DMS53 treated with DMSO at 0.1 percent for 48 hours (cell line): Measurements from ENCODE around the gene SLC1A3.

Source experiments
- DNase-seq: peaks from one replicate; lab custom pipeline; 2025; ENCODE audit not compliant: unreplicated experiment; lab: John Stamatoyannopoulos, UW

The SLC1A3 gene

DNA sequence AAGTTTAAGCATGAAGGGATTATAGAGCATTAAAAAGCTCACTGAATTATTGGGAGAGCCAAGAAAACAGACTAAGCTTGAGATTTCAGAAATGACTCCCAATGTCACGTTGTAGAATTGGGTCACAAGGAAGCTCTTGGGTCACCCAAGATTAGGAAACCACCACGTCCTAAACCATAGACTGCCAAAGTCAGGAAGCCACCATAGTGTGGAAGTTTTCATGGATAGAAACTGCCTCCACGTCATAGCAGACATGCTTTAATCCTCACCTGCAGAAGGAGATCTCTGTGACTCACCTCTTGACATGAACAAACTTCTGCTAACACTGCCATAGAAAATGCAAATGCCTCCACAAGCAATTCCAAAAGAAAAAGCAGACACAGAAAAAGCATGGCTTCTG lies 106.3 kb downstream of the SLC1A3 start:
- DNase-seq, result no peak

DNA sequence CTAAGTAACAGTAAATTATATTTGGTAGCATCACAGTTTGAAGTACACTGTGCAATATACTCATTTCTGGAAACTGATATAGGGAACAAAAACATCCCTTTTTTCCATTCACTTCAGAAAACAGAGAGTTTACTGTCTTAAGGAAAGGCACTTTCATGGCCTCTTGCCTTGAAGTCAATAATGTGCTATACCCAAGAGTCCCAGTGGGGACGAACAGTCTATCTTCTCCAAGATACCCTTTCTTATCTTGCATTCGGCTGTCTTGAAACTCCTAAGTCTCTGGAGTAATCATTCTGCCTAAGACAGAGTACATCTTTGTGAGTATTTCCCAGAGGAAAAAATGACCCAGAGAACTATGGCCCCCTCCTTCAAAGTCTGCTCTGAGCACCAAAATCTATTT lies 107.1 kb downstream of the SLC1A3 start:
- DNase-seq, result no peak

DNA sequence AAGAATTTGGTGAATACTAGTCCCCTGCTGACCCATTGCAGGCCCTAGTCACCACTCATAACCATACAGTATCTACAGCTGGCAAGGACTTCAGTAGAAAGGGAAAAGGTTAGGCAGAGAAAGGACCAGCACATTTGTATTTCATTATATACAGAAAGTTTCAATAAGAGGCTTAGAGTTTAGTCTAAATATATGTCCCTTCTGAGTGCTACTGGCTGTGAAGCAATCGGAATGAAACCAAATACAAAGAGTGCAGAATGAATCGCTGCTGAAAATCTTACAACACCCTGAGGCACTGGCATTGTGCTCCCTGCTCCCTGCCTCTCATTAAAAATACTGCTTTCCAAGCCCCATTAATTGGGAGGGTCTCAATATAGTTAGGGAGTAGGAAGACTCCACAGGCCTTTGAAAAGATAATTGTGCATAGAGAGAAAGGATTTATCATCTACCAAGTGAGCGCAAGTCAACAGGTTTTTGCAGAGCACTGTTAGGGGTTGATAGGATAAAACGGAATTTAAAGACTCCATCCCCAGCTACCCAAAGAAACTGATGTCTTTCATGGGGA lies 110.8 kb downstream of the SLC1A3 start:
- DNase-seq, result no peak

DNA sequence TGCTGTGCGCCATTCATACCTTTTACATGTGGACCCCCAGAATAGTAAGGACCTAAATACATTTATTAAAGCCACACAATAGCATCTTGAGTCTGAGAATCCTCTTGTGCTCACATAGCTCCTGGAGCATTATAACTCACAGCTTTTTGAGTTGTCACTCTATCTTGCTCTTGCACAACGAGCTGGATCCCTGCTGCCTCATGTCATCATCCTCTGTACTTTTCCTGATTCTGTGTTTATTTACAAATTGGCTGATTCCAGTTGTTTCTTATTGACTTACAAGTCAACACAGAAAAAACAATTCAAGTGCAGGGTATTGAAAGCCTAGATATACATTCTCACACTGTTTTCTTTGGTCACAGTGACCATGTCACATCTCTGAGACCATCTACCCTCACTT lies 112.9 kb downstream of the SLC1A3 start:
- DNase-seq, result no peak

DNA sequence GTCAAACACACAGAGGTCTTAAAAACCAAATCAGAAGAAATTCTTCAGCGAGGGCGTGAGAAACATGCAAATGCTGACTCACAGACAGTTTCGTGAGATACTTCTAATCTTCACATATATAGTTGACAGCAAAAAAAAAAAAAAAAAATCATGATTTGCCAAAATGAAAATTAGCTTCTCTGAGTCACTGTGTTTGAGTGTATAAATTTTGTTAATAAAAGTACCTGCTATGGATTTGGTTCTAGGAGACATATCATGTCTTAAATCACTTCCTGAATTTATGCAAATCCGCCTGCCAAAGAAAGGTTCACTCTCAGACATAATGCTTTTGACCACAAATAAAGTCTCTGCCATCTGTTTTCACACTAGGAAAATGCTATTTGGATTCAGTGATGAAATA lies 114.3 kb downstream of the SLC1A3 start:
- no peak for DNase-seq

DNA sequence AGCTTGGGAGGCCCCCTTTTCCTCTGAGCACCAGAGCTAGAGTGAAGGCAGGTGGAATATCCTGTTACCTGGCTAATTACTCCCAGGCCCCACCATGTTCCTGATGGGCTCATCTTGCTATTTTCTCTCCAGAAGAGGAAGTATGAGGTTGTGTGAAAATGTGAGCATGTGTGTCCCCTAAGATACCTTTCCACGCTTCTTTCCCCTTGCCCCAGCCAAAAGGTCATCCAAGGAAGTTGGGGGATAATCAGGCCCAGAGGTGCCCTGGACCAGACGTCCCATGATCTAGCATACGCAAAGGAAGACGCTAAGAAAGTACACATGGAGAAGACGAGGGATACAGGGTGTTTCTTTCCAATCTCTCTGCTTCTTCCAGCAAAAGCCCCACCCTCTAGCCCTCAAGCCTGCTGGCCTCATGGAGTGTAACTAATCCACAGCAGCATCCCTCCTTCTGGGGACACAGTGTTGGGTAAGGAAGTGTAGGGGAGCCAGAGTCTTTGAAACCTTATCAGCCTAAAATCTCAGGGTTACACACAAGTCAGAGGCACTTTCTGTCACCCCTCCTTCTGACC lies 115.3 kb downstream of the SLC1A3 start:
- DNase-seq, result no peak

DNA sequence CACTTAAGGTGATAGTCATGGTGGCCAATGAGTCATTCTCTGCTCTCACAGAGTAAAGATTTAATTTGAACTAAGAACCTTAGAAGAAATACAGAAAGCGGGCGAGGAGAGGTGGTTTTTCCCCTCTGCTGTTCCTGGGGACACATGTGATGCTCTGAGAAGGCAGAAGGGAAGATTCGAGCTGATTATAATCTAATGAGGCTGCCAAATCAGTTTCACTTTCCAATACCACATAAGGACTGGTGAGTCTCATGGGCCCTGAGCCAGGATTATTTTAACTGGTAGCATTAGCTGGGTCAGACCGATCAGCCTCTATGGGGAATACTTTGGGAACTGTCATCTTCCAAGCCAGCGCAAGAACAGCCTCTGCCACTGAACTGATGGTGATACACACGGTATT lies 116.5 kb downstream of the SLC1A3 start:
- DNase-seq, result no peak

DNA sequence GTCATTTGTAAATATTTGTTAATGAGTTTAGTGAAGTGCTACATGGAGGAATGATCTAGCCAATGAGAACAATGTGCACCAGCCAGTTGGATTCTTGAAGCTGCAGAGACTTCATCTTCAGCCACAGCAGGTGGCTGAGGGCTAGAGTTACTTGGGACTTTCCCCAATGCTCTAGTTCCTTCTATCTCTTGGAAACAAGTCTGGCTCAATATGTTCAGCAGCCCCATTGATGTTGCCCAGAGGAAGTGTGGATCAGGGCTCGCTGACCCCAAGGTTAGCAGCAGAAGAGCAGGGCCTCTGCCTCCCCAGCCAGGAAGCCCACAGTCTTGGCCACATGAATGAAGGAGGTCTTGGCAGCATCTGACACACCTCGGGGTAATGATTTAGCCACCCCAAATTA lies 117.5 kb downstream of the SLC1A3 start:
- no peak for DNase-seq

DNA sequence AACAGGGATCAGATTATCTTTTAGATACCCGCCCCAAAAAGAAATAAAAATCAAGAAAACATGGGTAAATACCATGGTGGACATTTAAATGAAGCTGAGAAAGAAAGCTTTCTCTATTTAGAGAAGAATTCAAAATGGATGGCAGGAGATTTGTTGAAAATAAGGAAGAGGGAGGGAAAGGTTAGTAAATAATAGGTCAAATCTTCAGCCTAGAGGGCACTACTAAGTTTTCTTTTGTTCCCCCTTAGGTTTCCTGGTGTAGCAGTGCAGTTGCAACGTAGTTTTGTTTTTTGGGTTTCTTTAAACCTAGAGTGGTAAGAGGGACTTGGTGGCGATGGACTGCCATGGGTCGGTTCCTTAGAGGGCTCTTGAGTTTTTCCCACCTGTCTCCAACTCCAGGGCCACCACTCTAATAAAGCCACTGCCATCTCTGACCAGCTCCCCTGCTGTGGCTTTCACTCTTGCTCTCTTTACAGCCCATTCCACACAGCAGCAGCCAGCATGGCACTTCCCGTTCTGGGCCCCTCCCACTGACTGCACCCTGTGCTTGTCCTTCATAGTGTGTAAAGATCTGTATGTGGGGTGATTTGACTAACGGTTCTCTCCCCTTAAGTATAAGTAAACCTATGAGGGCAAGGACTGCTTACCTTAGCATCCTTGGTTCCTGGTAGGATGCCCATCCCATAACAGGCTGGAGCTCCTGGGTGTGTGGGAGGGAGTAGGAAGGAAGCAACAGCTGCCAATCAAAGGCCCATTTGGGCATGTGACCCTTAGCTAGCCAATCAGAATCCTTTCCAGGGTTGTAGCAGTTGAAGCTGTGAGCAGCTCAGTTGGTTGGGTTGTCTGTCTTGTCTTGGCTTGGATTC lies 118.3 kb downstream of the SLC1A3 start:
- no peak for DNase-seq

DNA sequence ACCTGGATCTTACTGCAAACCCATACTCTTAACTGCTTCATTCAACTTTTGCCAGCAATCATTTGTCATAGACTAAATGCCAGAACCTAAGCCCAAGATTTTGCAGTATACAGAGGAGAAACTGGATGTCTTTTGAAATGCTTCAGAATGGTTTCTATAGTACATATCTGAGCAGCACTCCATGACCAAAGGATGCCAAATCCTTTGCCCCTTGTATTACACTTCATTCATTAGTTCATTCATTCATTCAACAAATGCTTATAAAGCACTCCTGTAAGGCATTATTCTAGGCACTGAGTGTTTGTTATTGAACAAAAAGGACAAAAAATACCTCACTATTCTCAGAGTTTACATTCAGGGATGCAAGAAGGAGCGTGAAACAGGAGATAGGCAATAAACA lies 119.9 kb downstream of the SLC1A3 start:
- no peak for DNase-seq

DNA sequence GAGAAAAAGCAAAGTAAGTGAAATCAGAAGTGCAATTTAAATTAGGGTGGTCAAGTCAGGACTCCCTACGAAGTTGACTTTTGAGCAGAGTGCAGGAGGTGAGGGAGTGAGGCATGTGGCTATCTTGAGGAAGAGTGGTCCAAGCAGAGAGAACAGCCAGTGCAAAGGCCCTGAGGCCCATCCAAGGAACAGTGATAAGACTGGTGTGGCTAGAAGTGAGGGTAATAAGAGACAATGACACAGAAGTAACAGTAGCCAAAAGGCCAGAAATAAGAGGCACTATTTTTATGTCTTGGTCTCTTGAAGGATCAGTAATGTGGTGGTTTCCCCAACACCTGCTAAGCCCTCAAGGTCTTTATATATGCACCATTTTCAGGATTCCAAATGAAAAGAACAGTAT lies 120.4 kb downstream of the SLC1A3 start:
- DNase-seq, result no peak

DNA sequence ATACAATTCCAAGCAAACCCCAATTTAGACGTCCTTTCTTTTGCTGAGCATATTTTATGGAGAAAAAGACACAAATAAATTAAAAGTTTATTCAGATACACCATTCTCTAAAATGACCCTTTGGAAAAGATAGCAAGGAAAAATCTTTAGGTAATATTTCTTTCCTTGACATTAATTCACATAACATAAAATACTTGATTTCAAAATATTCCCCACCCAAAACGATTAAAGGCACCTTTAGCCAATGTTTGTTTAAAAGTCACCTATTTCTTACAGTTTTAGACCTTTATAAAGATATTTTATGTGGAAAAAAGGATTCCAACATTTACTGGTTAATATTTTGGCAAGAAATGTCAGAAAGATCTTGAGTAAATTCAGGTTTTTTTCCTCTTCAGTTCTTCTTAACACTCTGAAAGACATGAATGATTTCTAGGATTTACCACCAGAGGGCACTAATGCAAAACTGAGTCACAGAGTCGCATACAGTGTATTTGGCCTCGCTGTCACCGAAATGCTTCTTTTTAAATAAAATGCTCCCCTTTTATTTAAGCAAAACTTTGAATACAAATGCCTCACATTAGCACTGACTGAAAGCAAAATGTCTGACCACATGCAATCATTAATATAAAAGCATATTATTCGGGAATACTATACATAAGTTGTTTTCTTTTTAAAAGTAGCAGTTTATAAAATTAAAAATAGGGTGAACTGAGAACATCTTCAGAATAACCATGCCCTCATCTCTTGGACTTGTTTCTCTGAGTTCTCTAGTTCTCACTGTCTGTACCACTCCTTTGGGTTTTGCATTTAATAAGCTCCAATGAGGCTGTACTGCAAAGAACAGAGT lies 122.5 kb downstream of the SLC1A3 start:
- DNase-seq, result peak; percentile 49

DNA sequence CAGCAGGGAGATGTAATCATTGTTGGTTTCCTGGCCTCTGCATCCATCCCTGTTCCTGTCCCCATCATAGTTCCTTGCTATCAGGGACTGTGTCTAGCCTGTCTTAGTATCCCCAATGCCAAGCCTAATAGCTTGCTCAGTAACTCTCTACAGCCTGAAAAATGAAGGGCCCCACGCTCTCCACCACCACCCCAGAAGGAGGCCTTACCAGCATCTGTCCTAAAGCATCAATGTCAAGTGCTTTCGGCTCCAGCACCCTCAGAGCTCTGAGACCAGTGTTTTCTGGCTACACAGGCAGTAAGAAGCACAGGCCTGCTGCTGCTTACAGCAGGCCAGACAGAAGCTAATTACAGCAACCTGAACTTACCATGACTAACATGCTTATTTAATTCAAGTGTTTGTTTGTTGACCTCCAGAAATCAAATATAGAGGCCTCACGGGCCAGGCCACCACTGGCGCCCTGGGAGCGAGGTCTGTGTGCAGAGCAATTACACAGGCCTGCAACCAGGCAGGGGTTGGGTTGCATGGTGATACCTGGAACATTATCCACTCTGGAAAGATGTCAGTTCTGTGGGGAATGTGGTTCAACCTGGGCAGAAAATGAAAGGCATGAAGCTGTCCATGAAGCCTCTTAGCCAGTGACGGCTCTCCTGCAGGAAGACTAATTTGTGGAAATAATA lies 124.3 kb downstream of the SLC1A3 start:
- peak; percentile 5 for DNase-seq

DNA sequence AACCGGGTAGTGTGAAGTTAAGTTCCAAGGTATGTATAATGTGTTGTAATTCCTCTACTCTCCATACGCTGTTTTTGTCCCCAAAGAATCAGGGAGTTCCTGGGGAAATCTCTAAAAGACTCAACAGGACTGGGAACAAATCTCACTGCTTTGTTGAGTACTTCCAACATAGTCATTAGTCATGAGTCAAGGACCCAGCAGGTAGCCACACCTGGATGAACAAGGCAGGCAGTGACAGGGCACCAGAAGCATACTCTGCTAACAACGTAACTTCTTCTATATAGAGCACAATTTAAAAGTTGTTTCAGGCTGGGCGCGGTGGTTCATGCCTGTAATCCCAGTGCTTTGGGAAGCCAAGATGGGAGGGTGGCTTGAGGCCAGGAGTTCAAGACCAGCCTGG lies 126.8 kb downstream of the SLC1A3 start:
- DNase-seq, result no peak

DNA sequence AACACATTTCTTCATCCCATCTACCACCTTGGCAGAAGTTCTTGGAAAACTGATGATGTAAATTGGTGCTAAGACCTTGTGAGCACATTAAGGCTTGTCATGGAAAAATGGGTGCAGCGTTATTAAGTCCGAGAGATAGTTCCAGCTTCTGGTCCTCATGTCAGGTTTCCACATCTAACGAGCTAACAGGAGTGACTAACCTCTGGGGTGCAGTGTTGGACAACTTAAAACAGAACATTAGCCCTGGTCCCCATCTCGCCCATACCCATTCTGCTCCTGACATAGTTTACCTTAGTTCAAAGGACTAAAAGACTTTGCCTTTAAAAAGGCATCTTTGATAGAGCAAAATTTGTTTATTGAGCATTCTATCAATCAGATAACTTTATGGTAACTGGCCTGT lies 128.0 kb downstream of the SLC1A3 start:
- DNase-seq, result no peak

DNA sequence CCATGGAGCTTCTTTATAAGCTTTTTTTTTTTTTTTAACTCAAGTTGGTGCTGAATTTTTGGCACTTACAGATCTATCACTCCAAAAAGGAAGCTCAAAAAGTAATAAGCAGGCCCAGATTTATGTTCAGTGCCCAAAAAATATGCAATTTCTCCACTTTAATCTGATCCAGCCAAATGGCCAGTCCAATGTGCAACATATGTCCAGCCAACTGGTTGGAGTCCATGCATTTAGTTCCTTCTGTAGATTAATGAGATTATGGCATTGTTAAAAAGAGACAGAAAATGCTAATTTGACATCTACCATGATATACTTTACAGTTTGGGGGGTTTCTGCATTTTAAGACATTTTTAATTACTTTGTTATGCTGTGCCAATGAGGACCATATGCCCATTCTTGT lies 129.5 kb downstream of the SLC1A3 start:
- no peak for DNase-seq
